H1 (cell line): Measurements from ENCODE around the gene MXD1. TPM values are rescaled to one million over a fixed set of nuclear protein-coding genes. Genes with fewer than 3 reads are reported as not detected.
A peak's percentile ranks its signal among the peaks of the same experiment; 100 is the strongest.

Source experiments
- CTCF ChIA-PET: fragments of 300-600 bp; sonication (Branson Sonifier 250); formaldehyde crosslinking; loops from one replicate; lab custom pipeline; 2021; ENCODE audit not compliant: partially characterized antibody; lab: Charles Lee
- POLR2A ChIA-PET: fragments of 300-600 bp; sonication (Branson Sonifier 250); formaldehyde crosslinking; loops from one replicate; lab custom pipeline; 2021; ENCODE audit warnings: inconsistent platforms; ENCODE audit not compliant: partially characterized antibody; lab: Charles Lee
- DNase-seq, 2 experiments: peaks; one replicate each; pipeline versions ENCODE4 v3.0.0 to v3.0.0-alpha.2; 2010 to 2022; ENCODE audit warnings: low spot score in 2 of 2, low read depth in 1 of 2, mixed read lengths in 1 of 2
- FAIRE-seq: peaks from 2 replicates; lab custom pipeline; 2011; peaks lifted over from hg19 to GRCh38; lab: Jason Lieb, UNC
- H2AFZ ChIP-seq: 2 replicates; pipeline ENCODE4 v1.8.1; 2012; ENCODE audit warnings: low read length, inconsistent platforms
- H2AK5ac ChIP-seq: 2 replicates; pipeline ENCODE4 v1.6.1; 2013; ENCODE audit warnings: low read depth, low read length
- H2BK120ac ChIP-seq: replicated peaks from 2 replicates; pipeline ENCODE3; 2013; ENCODE audit warnings: low read depth, low read length, inconsistent platforms
- H2BK12ac ChIP-seq: 2 replicates; pipeline ENCODE4 v1.6.1; 2013; ENCODE audit warnings: low read depth, low read length
- H2BK15ac ChIP-seq: 2 replicates; pipeline ENCODE4 v1.6.1; 2013; ENCODE audit warnings: low read length
- H2BK20ac ChIP-seq: 2 replicates; pipeline ENCODE4 v1.6.1; 2013; ENCODE audit warnings: low read length
- H2BK5ac ChIP-seq: 2 replicates; pipeline ENCODE4 v1.6.1; 2013; ENCODE audit warnings: low read depth, low read length
- H3K14ac ChIP-seq: 2 replicates; pipeline ENCODE4 v1.6.1; 2013; ENCODE audit warnings: inconsistent platforms; ENCODE audit not compliant: insufficient read length
- H3K18ac ChIP-seq: 2 replicates; pipeline ENCODE4 v1.6.1; 2013; ENCODE audit warnings: low read length; ENCODE audit errors: extremely low read depth
- H3K23ac ChIP-seq: 2 replicates; pipeline ENCODE4 v1.6.1; 2013; ENCODE audit warnings: inconsistent platforms; ENCODE audit not compliant: insufficient read length
- H3K23me2 ChIP-seq: 2 replicates; pipeline ENCODE4 v1.6.1; 2013; ENCODE audit warnings: low read depth, low read length
- H3K27ac ChIP-seq: 2 replicates; pipeline ENCODE4 v1.6.1; 2011; ENCODE audit warnings: low read depth, low read length, inconsistent platforms
- H3K27me3 ChIP-seq, 4 experiments: replicated peaks in 1 of 4; 1 replicate in 1 of 4; 2 replicates in 3 of 4; pipeline versions ENCODE4 v1.6.1 to v1.8.1; 2011 to 2013; ENCODE audit warnings: low read length in 3 of 4, mild to moderate bottlenecking in 3 of 4, inconsistent platforms in 2 of 4, mixed read lengths in 2 of 4, moderate library complexity in 1 of 4; ENCODE audit not compliant: control insufficient read depth in 3 of 4, insufficient read depth in 3 of 4; ENCODE audit errors: extremely low read depth in 1 of 4
- H3K36me3 ChIP-seq, 4 experiments: 2 replicates each; pipeline versions ENCODE4 v1.6.1 to v1.8.1; 2011 to 2013; ENCODE audit warnings: mild to moderate bottlenecking in 4 of 4, low read length in 3 of 4, moderate library complexity in 2 of 4, control low read depth in 1 of 4, inconsistent platforms in 1 of 4; ENCODE audit not compliant: insufficient read depth in 4 of 4, control insufficient read depth in 2 of 4
- H3K4ac ChIP-seq: replicated peaks from 2 replicates; pipeline ENCODE3; 2013; ENCODE audit warnings: low read length, low read depth, mixed read lengths, inconsistent platforms; ENCODE audit not compliant: insufficient read length
- H3K4me1 ChIP-seq, 4 experiments: replicated peaks in 1 of 4; 1 replicate in 1 of 4; 2 replicates in 3 of 4; pipeline versions ENCODE4 v1.6.1 to v1.8.1; 2011 to 2013; ENCODE audit warnings: low read length in 3 of 4, inconsistent platforms in 2 of 4, mixed read lengths in 1 of 4; ENCODE audit not compliant: insufficient read depth in 4 of 4, control insufficient read depth in 3 of 4
- H3K4me2 ChIP-seq, 2 experiments: 2 replicates each; pipeline versions ENCODE4 v1.6.1 to v1.8.1; 2011 to 2013; ENCODE audit warnings: low read depth in 2 of 2, low read length in 2 of 2, control low read depth in 1 of 2, inconsistent platforms in 1 of 2, mild to moderate bottlenecking in 1 of 2; ENCODE audit not compliant: insufficient read depth in 1 of 2
- H3K4me3 ChIP-seq, 4 experiments: fragments of 200-600, 300-600 bp in 1 of 4; sonication (generic), shearing (Covaris generic), sonication (Bioruptor Twin) in 1 of 4; 2 replicates each; pipeline versions ENCODE4 v1.5.1 to v1.8.1; 2011 to 2016; ENCODE audit warnings: low read length in 4 of 4, low read depth in 3 of 4, control low read depth in 2 of 4, inconsistent platforms in 2 of 4, mild to moderate bottlenecking in 2 of 4, mixed read lengths in 1 of 4, moderate library complexity in 1 of 4; ENCODE audit not compliant: insufficient read depth in 2 of 4; ENCODE audit errors: extremely low read depth in 1 of 4
- H3K56ac ChIP-seq: replicated peaks from 2 replicates; pipeline ENCODE3; 2013; ENCODE audit warnings: low read depth, mild to moderate bottlenecking, mixed read lengths, low read length, inconsistent platforms; ENCODE audit not compliant: insufficient read length
- H3K79me1 ChIP-seq: 2 replicates; pipeline ENCODE4 v1.6.1; 2013; ENCODE audit warnings: low read depth, low read length, control low read depth
- H3K79me2 ChIP-seq, 2 experiments: 2 replicates each; pipeline versions ENCODE4 v1.6.1 to v1.8.1; 2012 to 2013; ENCODE audit warnings: low read length in 2 of 2, mild to moderate bottlenecking in 2 of 2, inconsistent platforms in 1 of 2; ENCODE audit not compliant: insufficient read depth in 2 of 2, control insufficient read depth in 1 of 2
- H3K9ac ChIP-seq, 4 experiments: replicated peaks in 1 of 4; 1 replicate in 1 of 4; 2 replicates in 3 of 4; pipeline versions ENCODE4 v1.6.1 to v1.8.1; 2011 to 2013; ENCODE audit warnings: low read depth in 3 of 4, low read length in 3 of 4, control low read depth in 2 of 4, mild to moderate bottlenecking in 2 of 4, moderate library complexity in 2 of 4, inconsistent platforms in 1 of 4; ENCODE audit errors: extremely low read depth in 1 of 4
- H3K9me3 ChIP-seq, 2 experiments: 2 replicates each; pipeline versions ENCODE4 v1.6.1 to v1.8.1; 2012 to 2013; ENCODE audit warnings: mild to moderate bottlenecking in 2 of 2, moderate library complexity in 2 of 2, control low read depth in 1 of 2, inconsistent platforms in 1 of 2, low read depth in 1 of 2, low read length in 1 of 2, mixed read lengths in 1 of 2; ENCODE audit not compliant: insufficient read depth in 2 of 2
- H4K20me1 ChIP-seq, 2 experiments: replicated peaks in 1 of 2; 2 replicates each; pipeline versions ENCODE3 to v1.8.1; 2011 to 2013; ENCODE audit warnings: inconsistent platforms in 2 of 2, low read length in 2 of 2, mild to moderate bottlenecking in 1 of 2; ENCODE audit not compliant: insufficient read depth in 2 of 2, control insufficient read depth in 1 of 2
- H4K5ac ChIP-seq: 2 replicates; pipeline ENCODE4 v1.6.1; 2013; ENCODE audit warnings: low read length, low read depth, mixed read lengths, inconsistent platforms; ENCODE audit not compliant: insufficient read length
- H4K8ac ChIP-seq: 2 replicates; pipeline ENCODE4 v1.8.0; 2013; ENCODE audit warnings: mild to moderate bottlenecking, moderate library complexity, low read length, inconsistent platforms; ENCODE audit not compliant: insufficient read depth; ENCODE audit errors: extremely low read depth
- H4K91ac ChIP-seq: replicated peaks from 2 replicates; pipeline ENCODE3; 2013; ENCODE audit warnings: low read length, mixed read lengths, inconsistent platforms; ENCODE audit not compliant: insufficient read length
- ASH2L ChIP-seq: fragments of 200-600, 300-600 bp; sonication (generic); IDR thresholded peaks from one replicate; pipeline ENCODE4 v1.7.1; 2017; ENCODE audit warnings: low read length
- BACH1 ChIP-seq: IDR thresholded peaks from 2 replicates; pipeline ENCODE4 v1.6.1; 2012; ENCODE audit warnings: low read length, improper control_type of control experiment
- EP300 ChIP-seq, 2 experiments: IDR thresholded peaks; 1 replicate in 1 of 2; 2 replicates in 1 of 2; pipeline ENCODE4 v1.6.1; 2011 to 2012; ENCODE audit warnings: low read depth in 2 of 2, low read length in 2 of 2, mild to moderate bottlenecking in 2 of 2, borderline replicate concordance in 1 of 2, inconsistent platforms in 1 of 2, moderate library complexity in 1 of 2
- GTF2F1 ChIP-seq: IDR thresholded peaks from 2 replicates; pipeline ENCODE4 v1.6.1; 2012; ENCODE audit warnings: low read depth, low read length, improper control_type of control experiment, borderline replicate concordance
- PHF8 ChIP-seq: fragments of 200-600 bp; sonication (generic); conservative IDR thresholded peaks from 2 replicates; pipeline ENCODE4 v1.7.1; 2012; ENCODE audit warnings: low read depth, mild to moderate bottlenecking, inconsistent platforms, low read length, moderate library complexity
- WGBS, 2 experiments: shearing (Covaris generic) in 1 of 2; methylation state at CpG; one replicate each; pipeline versions ENCODE4 v1.1.6 to v1.1.7; 2013 to 2015; ENCODE audit warnings: low lambda C conversion rate in 2 of 2, mixed read lengths in 2 of 2, inconsistent platforms in 1 of 2, low coverage in 1 of 2, missing lambda C conversion rate in 1 of 2; ENCODE audit not compliant: insufficient replicate concordance in 2 of 2, insufficient coverage in 1 of 2, insufficient read length in 1 of 2; ENCODE audit errors: extremely low coverage in 1 of 2, missing lambda C conversion rate in 1 of 2; 5-methylcytosine and 5-hydroxymethylcytosine counted together
- long read RNA-seq, 2 experiments: library from RNA in 1 of 2; library from capped mRNA in 1 of 2; stranded (forward); transcript quantifications; one replicate each; pipeline ENCODE4 v2.0.0, GENCODE V29; 2021; ENCODE audit warnings: inconsistent platforms in 1 of 2
- polyA minus RNA-seq, 3 experiments: library from RNA; depleted of rRNA, polyadenylated mRNA; stranded (reverse); fragments of >200 nt; gene quantifications; 1 replicate in 2 of 3; 2 replicates in 1 of 3; pipeline ENCODE4 v1.2.3, GENCODE V29; 2011
- polyA plus RNA-seq, 7 experiments: library from polyadenylated mRNA; depleted of rRNA in 3 of 7; stranded (reverse) in 5 of 7; unstranded in 2 of 7; fragments of >200 nt in 5 of 7; fragments of 200-250 nt in 2 of 7; gene quantifications; 1 replicate in 5 of 7; 2 replicates in 1 of 7; 4 replicates in 1 of 7; pipeline versions ENCODE4 v1.2.1 to v1.2.3, GENCODE V29; 2011 to 2013; ENCODE audit warnings: missing spikeins in 2 of 7, mixed read lengths in 2 of 7
- total RNA-seq: library from RNA; stranded (reverse); fragmentation: NEBNext Ultra II Directional; extraction: Animal tissue kit (Norgen Biotek cat#: 25700); gene quantifications from 2 replicates; pipeline ENCODE4 v1.2.1, GENCODE V29; 2021
- TF ChIP-seq, protein P1 (sequence below): IDR thresholded peaks from 2 replicates; pipeline ENCODE4 v1.6.1; 2012; ENCODE audit warnings: inconsistent platforms

MXD1 gene, protein sequence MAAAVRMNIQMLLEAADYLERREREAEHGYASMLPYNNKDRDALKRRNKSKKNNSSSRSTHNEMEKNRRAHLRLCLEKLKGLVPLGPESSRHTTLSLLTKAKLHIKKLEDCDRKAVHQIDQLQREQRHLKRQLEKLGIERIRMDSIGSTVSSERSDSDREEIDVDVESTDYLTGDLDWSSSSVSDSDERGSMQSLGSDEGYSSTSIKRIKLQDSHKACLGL
- total RNA-seq, result 2.6 TPM in 2 replicates
- 1.0 and 1.6 TPM in 2 replicates for polyA plus RNA-seq (2011; rRNA removed)
- polyA plus RNA-seq (2011; cell fraction: cytosol; rRNA removed), result 1.3 TPM
- polyA plus RNA-seq (2011; cell fraction: nucleus; rRNA removed), result 1.0 TPM
- polyA plus RNA-seq (2012, experiment 1 of 2), result 0.97 to 1.6 TPM (median 1.5 TPM) in 4 replicates
- 0.16 TPM for polyA plus RNA-seq (2012, experiment 2 of 2)
- polyA plus RNA-seq (2013, experiment 1 of 2), result 1.6 TPM
- 1.7 TPM for polyA plus RNA-seq (2013, experiment 2 of 2)
- 1.4 and 1.6 TPM in 2 replicates for polyA minus RNA-seq (2011; rRNA and poly(A)+ RNA removed)
- 1.4 TPM for polyA minus RNA-seq (2011; cell fraction: cytosol; rRNA and poly(A)+ RNA removed)
- polyA minus RNA-seq (2011; cell fraction: nucleus; rRNA and poly(A)+ RNA removed), result 2.8 TPM
- long read RNA-seq, experiment 1, partial matches to known transcripts, result 0 of 10 reads
- long read RNA-seq, experiment 1, other reads (novel, unspliced or antisense), result 10 of 10 reads
- long read RNA-seq, experiment 2, result 0 reads

DNA sequence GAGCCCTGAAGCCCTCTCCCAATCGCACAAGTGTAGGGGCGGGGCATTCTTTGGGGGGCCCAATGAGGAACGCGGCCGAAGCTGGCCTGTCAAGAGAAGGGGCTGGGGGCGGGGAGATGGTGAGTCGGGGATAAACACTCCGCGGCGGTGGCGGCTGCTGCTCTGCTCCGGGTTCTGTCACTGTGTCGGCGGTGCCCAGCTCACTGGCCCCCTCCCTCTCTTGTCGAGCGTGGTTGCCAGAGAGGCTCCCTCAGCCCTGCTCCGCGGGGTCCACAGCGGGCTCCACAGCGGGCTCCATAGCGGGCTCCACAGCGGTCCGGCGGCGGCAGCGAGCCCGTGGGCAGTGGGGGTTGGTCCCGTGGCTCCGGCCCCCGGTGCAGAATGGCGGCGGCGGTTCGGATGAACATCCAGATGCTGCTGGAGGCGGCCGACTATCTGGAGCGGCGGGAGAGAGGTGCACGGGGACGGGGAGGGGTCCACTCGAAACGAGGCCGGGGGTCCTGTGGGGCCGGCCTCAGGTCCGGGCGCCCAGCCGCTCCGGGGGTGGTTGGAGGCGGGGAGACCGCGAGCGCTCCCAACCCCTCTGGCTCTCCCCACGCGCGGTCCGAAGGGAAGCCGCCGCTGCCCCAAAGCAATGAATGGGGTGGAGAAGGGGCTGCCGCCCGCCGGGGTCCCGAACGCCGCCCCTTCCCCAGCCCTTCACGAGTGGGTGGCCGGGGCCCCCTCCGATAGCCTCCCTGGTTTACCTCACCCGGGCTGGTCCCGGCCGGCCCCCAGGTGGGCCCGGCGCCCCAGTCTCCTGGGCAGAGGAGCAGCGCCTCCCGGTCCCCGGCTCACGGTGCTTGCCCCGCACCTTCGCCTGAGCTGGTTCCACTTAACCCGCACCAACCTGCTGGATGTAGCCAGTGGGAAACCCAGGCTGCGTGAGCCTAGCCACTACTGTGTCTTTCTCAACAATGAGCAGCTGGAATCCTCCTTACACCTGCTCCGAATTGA, at the start of gene MXD1:
Gene MXD1, plus strand, starts transcription at position 160 of the 996 bp plus-strand sequence. Its CDS starts 222 bp downstream, at position 382.
- H3K4me3 ChIP-seq, result peak within 1 kb of the TSS; percentile 53 to 88 (median 72)
- no peak within 1 kb of the TSS for H3K18ac ChIP-seq
- 0 out of 2 replicates have a peak within 1 kb of the TSS, but pooled peaks have one; percentile 41 for H2BK5ac ChIP-seq
- H3K56ac ChIP-seq, result peak within 1 kb of the TSS; percentile 89
- H3K9ac ChIP-seq, result peak within 1 kb of the TSS; percentile 65 to 96 (median 90)
- no peak within 1 kb of the TSS for H2AK5ac ChIP-seq
- FAIRE-seq (no peak), DNase-seq (peak in 1 of 2 experiments; percentile 98)
- no peak within 1 kb of the TSS for H2AFZ ChIP-seq
- no peaks in the 10 kb centered on the region for H3K79me2 ChIP-seq
- no peak within 1 kb of the TSS for H3K14ac ChIP-seq
- POLR2A ChIA-PET, result interaction anchor here (0.5 to 11.6 kb wide), 51 partner anchors 8 to 378 kb away, joined by 3 to 180 read pairs (median 5); partner anchors contain the start of genes C2orf42, GMCL1, PCBP1 and PCYOX1
- H3K79me1 ChIP-seq, result no peaks in the 10 kb centered on the region
- H3K23ac ChIP-seq, result no peak within 1 kb of the TSS
- H3K27ac ChIP-seq, result peak within 1 kb of the TSS; percentile 93
- H3K4ac ChIP-seq, result no peak within 1 kb of the TSS
- H4K5ac ChIP-seq, result peak within 1 kb of the TSS; percentile 76
- 5% methylated on average over 59 of the region's 81 CpGs; no CpG with 5 or more reads in 1 of the 2 experiments for WGBS, 2 experiments
- H2BK12ac ChIP-seq, result no peak within 1 kb of the TSS
- H3K9me3 ChIP-seq, result no peaks in the 10 kb centered on the region
- peak within 1 kb of the TSS; percentile 10 for H4K91ac ChIP-seq
- H3K4me1 ChIP-seq, result no peaks in the 10 kb centered on the region
- H3K36me3 ChIP-seq, result no peaks in the 10 kb centered on the region; a peak in 1 of 8 replicates
- peaks cover 4% of the 10 kb centered on the region; the same call in 1 of the 2 replicates for H3K23me2 ChIP-seq
- H4K8ac ChIP-seq, result peak within 1 kb of the TSS; percentile 99
- CTCF ChIA-PET, result interaction anchor here (0.7 to 4.5 kb wide), 21 partner anchors 21 to 229 kb away, joined by 3 to 42 read pairs (median 4); partner anchors contain the start of gene SNRNP27
- H4K20me1 ChIP-seq, result peaks cover 0 to 2% of the 10 kb centered on the region in 2 experiments
- H2BK120ac ChIP-seq, result no peak within 1 kb of the TSS
- H2BK15ac ChIP-seq, result no peak within 1 kb of the TSS
- H3K27me3 ChIP-seq, result no peaks in the 10 kb centered on the region
- H3K4me2 ChIP-seq, result peak within 1 kb of the TSS; percentile 77 to 79
- H2BK20ac ChIP-seq, result no peak within 1 kb of the TSS
- TF ChIP-seq BACH1 (no peak), PHF8 (peak; percentile 60), EP300 (IDR thresholded peaks at IDR 0.05; ENCODE audit: borderline replicate concordance in 1 of 2, low read depth in 2 of 2, low read length in 2 of 2) (no peak), ASH2L (peak; percentile 45), GTF2F1 (no peak)
- TF ChIP-seq, protein P1, sequence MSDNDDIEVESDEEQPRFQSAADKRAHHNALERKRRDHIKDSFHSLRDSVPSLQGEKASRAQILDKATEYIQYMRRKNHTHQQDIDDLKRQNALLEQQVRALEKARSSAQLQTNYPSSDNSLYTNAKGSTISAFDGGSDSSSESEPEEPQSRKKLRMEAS, result no peak
